H1 (cell line): ENCODE results near the gene ZMAT5. TPM values are rescaled to one million over a fixed set of nuclear protein-coding genes. Genes with fewer than 3 reads are reported as not detected.

Experiments used
- BACH1 ChIP-seq: IDR thresholded peaks from 2 replicates; pipeline ENCODE4 v1.6.1; 2012; ENCODE audit warnings: low read length, improper control_type of control experiment
- BCL11A ChIP-seq, 2 experiments: IDR thresholded peaks; one replicate each; pipeline ENCODE4 v1.6.1; 2011; ENCODE audit warnings: low read depth in 2 of 2, low read length in 2 of 2, mild to moderate bottlenecking in 2 of 2
- CREB1 ChIP-seq: IDR thresholded peaks from 2 replicates; pipeline ENCODE4 v1.6.1; 2012; ENCODE audit warnings: inconsistent platforms
- CTBP2 ChIP-seq: IDR thresholded peaks from 2 replicates; pipeline ENCODE4 v1.7.0; 2011; ENCODE audit warnings: borderline replicate concordance, mild to moderate bottlenecking, moderate library complexity, mixed read lengths, low read length; ENCODE audit not compliant: insufficient read depth, insufficient read length
- EP300 ChIP-seq, 2 experiments: IDR thresholded peaks; 1 replicate in 1 of 2; 2 replicates in 1 of 2; pipeline ENCODE4 v1.6.1; 2011 to 2012; ENCODE audit warnings: low read depth in 2 of 2, low read length in 2 of 2, mild to moderate bottlenecking in 2 of 2, borderline replicate concordance in 1 of 2, inconsistent platforms in 1 of 2, moderate library complexity in 1 of 2
- FOSL1 ChIP-seq: IDR thresholded peaks from 2 replicates; pipeline ENCODE4 v1.6.1; 2011; ENCODE audit warnings: mild to moderate bottlenecking, low read depth, low read length, moderate library complexity; ENCODE audit not compliant: insufficient read depth
- HDAC2 ChIP-seq, 2 experiments: fragments of 300-600 bp in 1 of 2; sonication (generic) in 1 of 2; IDR thresholded peaks; 2 replicates each; pipeline ENCODE4 v1.6.1; 2011 to 2012; ENCODE audit warnings: low read depth in 2 of 2, low read length in 2 of 2, mild to moderate bottlenecking in 2 of 2, moderate library complexity in 2 of 2, borderline replicate concordance in 1 of 2, inconsistent platforms in 1 of 2
- NRF1 ChIP-seq: IDR thresholded peaks from 2 replicates; pipeline ENCODE4 v1.6.1; 2011; ENCODE audit warnings: mild to moderate bottlenecking, low read depth, low read length, improper control_type of control experiment
- PHF8 ChIP-seq: fragments of 200-600 bp; sonication (generic); conservative IDR thresholded peaks from 2 replicates; pipeline ENCODE4 v1.7.1; 2012; ENCODE audit warnings: low read depth, mild to moderate bottlenecking, inconsistent platforms, low read length, moderate library complexity
- POLR2A ChIP-seq, 2 experiments: IDR thresholded peaks; 1 replicate in 1 of 2; 2 replicates in 1 of 2; pipeline ENCODE4 v1.6.1; 2011; ENCODE audit warnings: low read depth in 2 of 2, low read length in 2 of 2, mild to moderate bottlenecking in 2 of 2; ENCODE audit errors: control extremely low read depth in 1 of 2
- RBBP5 ChIP-seq: IDR thresholded peaks from 2 replicates; pipeline ENCODE4 v1.7.1; 2012; ENCODE audit warnings: low read depth, mild to moderate bottlenecking, inconsistent platforms, low read length, moderate library complexity, borderline replicate concordance
- RNF2 ChIP-seq: fragments of 200-900, 300-1000 bp; sonication (generic); IDR thresholded peaks from 2 replicates; pipeline ENCODE4 v1.7.1; 2016; ENCODE audit warnings: borderline replicate concordance, low read depth, mild to moderate bottlenecking, antibody characterized with exemption, low read length; ENCODE audit not compliant: poor library complexity, severe bottlenecking; ENCODE audit errors: missing control alignments
- SIN3A ChIP-seq, 2 experiments: IDR thresholded peaks in 1 of 2; conservative IDR thresholded peaks in 1 of 2; 2 replicates each; pipeline ENCODE4 v1.6.1; 2011 to 2012; ENCODE audit warnings: low read length in 2 of 2, improper control_type of control experiment in 1 of 2, low read depth in 1 of 2, mild to moderate bottlenecking in 1 of 2
- SIRT6 ChIP-seq: IDR thresholded peaks from one replicate; pipeline ENCODE4 v1.7.1; 2012; ENCODE audit warnings: low read length, inconsistent platforms
- SIX5 ChIP-seq: IDR thresholded peaks from 2 replicates; pipeline ENCODE4 v1.6.1; 2011; ENCODE audit warnings: mild to moderate bottlenecking, low read depth, low read length
- SP2 ChIP-seq: IDR thresholded peaks from 2 replicates; pipeline ENCODE4 v1.6.1; 2012; ENCODE audit warnings: mild to moderate bottlenecking, low read length, inconsistent platforms
- SP4 ChIP-seq: IDR thresholded peaks from 2 replicates; pipeline ENCODE4 v1.6.1; 2012; ENCODE audit warnings: low read length, inconsistent platforms
- TCF12 ChIP-seq: IDR thresholded peaks from 2 replicates; pipeline ENCODE4 v1.6.1; 2011; ENCODE audit warnings: low read depth, mild to moderate bottlenecking, low read length
- YY1 ChIP-seq: IDR thresholded peaks from 2 replicates; pipeline ENCODE4 v1.6.1; 2011; ENCODE audit warnings: low read depth, mild to moderate bottlenecking, low read length
- ZNF274 ChIP-seq: IDR thresholded peaks from 2 replicates; pipeline ENCODE4 v1.7.0; 2012; ENCODE audit warnings: low read length, borderline replicate concordance; ENCODE audit errors: extremely low read depth
- polyA plus RNA-seq, 7 experiments: library from polyadenylated mRNA; depleted of rRNA in 3 of 7; stranded (reverse) in 5 of 7; unstranded in 2 of 7; fragments of >200 nt in 5 of 7; fragments of 200-250 nt in 2 of 7; gene quantifications; 1 replicate in 5 of 7; 2 replicates in 1 of 7; 4 replicates in 1 of 7; pipeline versions ENCODE4 v1.2.1 to v1.2.3, GENCODE V29; 2011 to 2013; ENCODE audit warnings: missing spikeins in 2 of 7, mixed read lengths in 2 of 7
- total RNA-seq: library from RNA; stranded (reverse); fragmentation: NEBNext Ultra II Directional; extraction: Animal tissue kit (Norgen Biotek cat#: 25700); gene quantifications from 2 replicates; pipeline ENCODE4 v1.2.1, GENCODE V29; 2021
- TF ChIP-seq, protein P1 (sequence below): IDR thresholded peaks from 2 replicates; pipeline ENCODE4 v1.6.1; 2012; ENCODE audit warnings: inconsistent platforms
- TF ChIP-seq, protein P2 (sequence below): IDR thresholded peaks from 2 replicates; pipeline ENCODE4 v1.6.1; 2011; ENCODE audit warnings: low read depth, mild to moderate bottlenecking, low read length; ENCODE audit not compliant: insufficient read depth
- TF ChIP-seq, protein P3 (sequence below): IDR thresholded peaks from 2 replicates; pipeline ENCODE4 v1.6.1; 2012; ENCODE audit warnings: inconsistent platforms

ZMAT5 gene
- total and polyA plus RNA-seq, 2 of the 8 experiments (the other 6 are each of a cell fraction or from before 2014, with no cell fraction given), result 14.0 to 38.3 TPM

DNA sequence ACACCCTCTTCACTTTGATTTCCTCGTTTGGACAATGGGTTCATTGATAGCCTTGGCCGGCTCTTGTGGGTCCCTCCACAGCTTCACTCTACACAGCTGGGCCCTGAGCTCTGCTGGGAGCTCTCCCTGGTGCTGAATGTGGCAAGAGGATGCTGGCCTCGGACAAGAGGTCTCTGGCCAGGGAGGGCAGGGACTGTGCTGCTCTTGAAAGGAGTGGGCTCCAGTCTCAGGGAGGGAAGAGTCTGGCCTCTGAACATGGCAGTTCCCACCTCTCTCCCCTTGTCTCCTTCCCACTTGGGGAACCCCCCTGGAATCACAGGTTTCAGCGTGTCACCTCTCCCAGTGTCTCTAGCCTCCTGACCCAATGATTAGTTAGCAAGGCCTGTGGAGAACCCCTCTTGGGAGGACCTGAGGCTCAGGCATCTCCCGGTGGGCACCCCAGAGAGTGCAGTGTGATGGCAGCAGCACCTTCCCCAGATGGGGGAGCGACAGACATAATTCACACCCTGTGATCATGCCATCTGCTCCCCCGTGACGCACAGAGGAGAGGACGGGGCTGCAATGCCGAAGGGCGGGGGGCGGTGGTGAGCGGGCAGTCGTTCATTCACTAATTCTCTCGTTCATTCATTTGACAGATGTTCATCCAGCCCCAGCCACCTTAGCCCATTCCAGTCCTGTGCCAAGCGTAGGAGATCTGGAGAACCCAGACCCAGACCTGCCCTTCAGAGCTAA, 49.8 kb downstream of the ZMAT5 start (continued):
- peak; percentile 85 to 98; a peak in 3 of 4 replicates for TF ChIP-seq HDAC2 (IDR thresholded peaks at IDR 0.05; ENCODE audit: borderline replicate concordance in 1 of 2, low read depth in 2 of 2, low read length in 2 of 2)
- no peak for TF ChIP-seq FOSL1
- 0 out of 2 replicates have a peak, but pooled peaks have one; percentile 44 for TF ChIP-seq TCF12
- TF ChIP-seq SP2, result no peak
- TF ChIP-seq NRF1, result no peak
- TF ChIP-seq, protein P1, sequence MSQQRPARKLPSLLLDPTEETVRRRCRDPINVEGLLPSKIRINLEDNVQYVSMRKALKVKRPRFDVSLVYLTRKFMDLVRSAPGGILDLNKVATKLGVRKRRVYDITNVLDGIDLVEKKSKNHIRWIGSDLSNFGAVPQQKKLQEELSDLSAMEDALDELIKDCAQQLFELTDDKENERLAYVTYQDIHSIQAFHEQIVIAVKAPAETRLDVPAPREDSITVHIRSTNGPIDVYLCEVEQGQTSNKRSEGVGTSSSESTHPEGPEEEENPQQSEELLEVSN, result no peak
- no peak for TF ChIP-seq POLR2A (IDR thresholded peaks at IDR 0.05; ENCODE audit: control extremely low read depth in 1 of 2, low read depth in 2 of 2, low read length in 2 of 2)
- no peak for TF ChIP-seq BCL11A (IDR thresholded peaks at IDR 0.05; ENCODE audit: low read depth in 2 of 2, low read length in 2 of 2)
- TF ChIP-seq SP4, result no peak
- 0 out of 2 replicates have a peak, but pooled peaks have one; percentile 15 for TF ChIP-seq YY1
- no peak for TF ChIP-seq SIRT6
- no peak for TF ChIP-seq CREB1
- no peak for TF ChIP-seq SIX5
- TF ChIP-seq, protein P2, sequence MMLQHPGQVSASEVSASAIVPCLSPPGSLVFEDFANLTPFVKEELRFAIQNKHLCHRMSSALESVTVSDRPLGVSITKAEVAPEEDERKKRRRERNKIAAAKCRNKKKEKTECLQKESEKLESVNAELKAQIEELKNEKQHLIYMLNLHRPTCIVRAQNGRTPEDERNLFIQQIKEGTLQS, result no peak
- TF ChIP-seq BACH1, result no peak
- TF ChIP-seq ZNF274, result no peak
- no peak for TF ChIP-seq RBBP5
- TF ChIP-seq, protein P3, sequence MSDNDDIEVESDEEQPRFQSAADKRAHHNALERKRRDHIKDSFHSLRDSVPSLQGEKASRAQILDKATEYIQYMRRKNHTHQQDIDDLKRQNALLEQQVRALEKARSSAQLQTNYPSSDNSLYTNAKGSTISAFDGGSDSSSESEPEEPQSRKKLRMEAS, result no peak
- TF ChIP-seq RNF2, result no peak
- no peak for TF ChIP-seq CTBP2
- peak; percentile 99 for TF ChIP-seq SIN3A (conservative IDR thresholded peaks at IDR 0.05 in 1 of 2, IDR thresholded peaks at IDR 0.05 in 1 of 2; ENCODE audit: low read depth in 1 of 2, low read length in 2 of 2)
- TF ChIP-seq PHF8, result no peak
- TF ChIP-seq EP300 (IDR thresholded peaks at IDR 0.05; ENCODE audit: borderline replicate concordance in 1 of 2, low read depth in 2 of 2, low read length in 2 of 2), result no peak
